ENCODE data around the gene NRROS. TPM values are rescaled to one million over a fixed set of nuclear protein-coding genes. Genes with fewer than 3 reads are reported as not detected.

NRROS gene
- total RNA-seq, 4 donors from 2014 or later: 8.6 to 16.4 (median 12.7) TPM

DNA sequence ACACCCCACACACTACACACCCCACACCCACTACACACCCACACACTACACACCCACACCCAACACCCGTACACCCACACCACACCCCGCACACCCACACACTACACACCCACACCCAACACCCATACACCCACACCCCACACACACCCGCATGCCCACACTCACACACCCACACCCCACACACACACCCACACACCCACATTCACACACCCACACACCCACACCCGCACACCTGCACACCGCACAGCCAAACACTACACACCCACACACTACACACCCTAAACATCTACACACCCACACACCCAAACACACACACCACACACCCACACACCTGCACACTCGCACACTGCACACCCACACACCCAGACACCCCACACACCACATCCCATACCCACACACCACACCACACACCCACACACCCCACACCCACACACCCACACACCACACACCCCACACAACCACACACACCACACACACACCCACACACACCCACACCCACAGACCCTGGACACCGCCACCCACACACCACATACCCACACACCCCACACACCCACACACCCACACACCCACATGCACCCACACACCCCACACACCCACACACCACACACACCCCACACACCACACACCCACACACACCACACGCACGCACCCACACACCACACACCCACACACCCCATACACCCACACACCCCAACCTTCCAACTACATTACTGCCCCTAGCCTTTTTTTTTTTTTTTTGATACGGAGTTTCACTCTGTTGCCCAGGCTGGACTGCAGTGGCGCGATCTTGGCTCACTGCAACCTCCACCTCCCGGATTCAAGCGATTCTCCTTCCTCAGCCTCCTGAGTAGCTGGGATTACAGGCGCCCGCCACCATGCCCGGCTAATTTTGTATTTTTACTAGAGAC lies 55.7 kb downstream of the NRROS start:
- no peak overlapping the region for H3K27ac ChIP-seq
- no peaks in the 10 kb centered on the region for H3K4me1 ChIP-seq
- no peaks in the 10 kb centered on the region for H3K9me3 ChIP-seq
- no peak overlapping the region for H3K4me3 ChIP-seq
- H3K36me3 ChIP-seq: no peaks in the 10 kb centered on the region
- WGBS, 2 donors: 90% methylated on average over 17 of the region's 17 CpGs
- DNase-seq (ENCODE audit: low spot score in 2 of 2): no peak
- H3K27me3 ChIP-seq: no peaks in the 10 kb centered on the region
- no peak for TF ChIP-seq EP300 (IDR thresholded peaks at IDR 0.05)
- TF ChIP-seq, protein P1, sequence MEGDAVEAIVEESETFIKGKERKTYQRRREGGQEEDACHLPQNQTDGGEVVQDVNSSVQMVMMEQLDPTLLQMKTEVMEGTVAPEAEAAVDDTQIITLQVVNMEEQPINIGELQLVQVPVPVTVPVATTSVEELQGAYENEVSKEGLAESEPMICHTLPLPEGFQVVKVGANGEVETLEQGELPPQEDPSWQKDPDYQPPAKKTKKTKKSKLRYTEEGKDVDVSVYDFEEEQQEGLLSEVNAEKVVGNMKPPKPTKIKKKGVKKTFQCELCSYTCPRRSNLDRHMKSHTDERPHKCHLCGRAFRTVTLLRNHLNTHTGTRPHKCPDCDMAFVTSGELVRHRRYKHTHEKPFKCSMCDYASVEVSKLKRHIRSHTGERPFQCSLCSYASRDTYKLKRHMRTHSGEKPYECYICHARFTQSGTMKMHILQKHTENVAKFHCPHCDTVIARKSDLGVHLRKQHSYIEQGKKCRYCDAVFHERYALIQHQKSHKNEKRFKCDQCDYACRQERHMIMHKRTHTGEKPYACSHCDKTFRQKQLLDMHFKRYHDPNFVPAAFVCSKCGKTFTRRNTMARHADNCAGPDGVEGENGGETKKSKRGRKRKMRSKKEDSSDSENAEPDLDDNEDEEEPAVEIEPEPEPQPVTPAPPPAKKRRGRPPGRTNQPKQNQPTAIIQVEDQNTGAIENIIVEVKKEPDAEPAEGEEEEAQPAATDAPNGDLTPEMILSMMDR (IDR thresholded peaks at IDR 0.05): no peak
- TF ChIP-seq POLR2A (IDR thresholded peaks at IDR 0.05): no peak

GRCh38 chr3:196695849-196696226 lies 56.3 kb downstream of the NRROS start:
- WGBS, 2 donors: 63 to 81% methylated on average over 5 of the region's 5 CpGs
- no peaks in the 10 kb centered on the region for H3K36me3 ChIP-seq

GRCh38 chr3:196697270-196697669 lies 57.8 kb downstream of the NRROS start:
- Histone ChIP-seq H3K4me1 (no peaks in the 10 kb centered on the region), H3K9me3 (no peaks in the 10 kb centered on the region), H3K36me3 (no peaks in the 10 kb centered on the region), H3K27ac (no peak overlapping the region), H3K4me3 (no peak overlapping the region), H3K27me3 (no peaks in the 10 kb centered on the region)
- TF ChIP-seq POLR2A (IDR thresholded peaks at IDR 0.05): no peak
- TF ChIP-seq, protein P1 (IDR thresholded peaks at IDR 0.05): no peak
- no peak for TF ChIP-seq EP300 (IDR thresholded peaks at IDR 0.05)
- WGBS, 2 donors: 82 to 83% methylated on average over 5 of the region's 5 CpGs
- DNase-seq (ENCODE audit: low spot score in 2 of 2): no peak

More at GRCh38 chr3:196695849-196696226, 56.3 kb downstream of the NRROS start:
- H3K4me3 ChIP-seq: no peak overlapping the region
- H3K4me1 ChIP-seq: no peaks in the 10 kb centered on the region
- DNase-seq (ENCODE audit: low spot score in 2 of 2): no peak
- no peaks in the 10 kb centered on the region for H3K27me3 ChIP-seq
- TF ChIP-seq, protein P1 (IDR thresholded peaks at IDR 0.05): no peak
- TF ChIP-seq POLR2A (IDR thresholded peaks at IDR 0.05): no peak
- H3K9me3 ChIP-seq: no peaks in the 10 kb centered on the region
- no peak overlapping the region for H3K27ac ChIP-seq

DNA sequence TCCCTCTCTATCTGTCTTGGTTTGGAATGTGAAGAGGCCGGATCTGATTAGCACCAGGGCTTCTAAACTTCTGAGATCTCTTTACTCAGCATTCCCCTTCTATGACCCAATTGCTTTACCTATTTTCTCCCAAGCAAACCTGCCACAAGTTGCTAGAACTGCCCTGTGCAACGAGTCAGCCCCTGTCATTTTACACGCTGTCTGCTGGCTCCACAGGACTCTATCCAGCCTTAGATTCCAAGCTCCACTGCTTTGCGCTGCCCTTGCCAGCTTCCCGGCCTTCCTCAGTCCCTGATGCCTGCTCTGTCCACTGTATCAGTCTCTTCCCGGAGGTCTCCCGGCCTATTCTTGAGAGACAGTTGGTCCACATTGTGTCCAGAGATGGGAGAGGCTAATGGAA lies 60.3 kb downstream of the NRROS start:
- Histone ChIP-seq H3K4me1 (no peaks in the 10 kb centered on the region), H3K4me3 (no peak overlapping the region), H3K9me3 (no peaks in the 10 kb centered on the region), H3K36me3 (no peaks in the 10 kb centered on the region), H3K27ac (no peak overlapping the region), H3K27me3 (no peaks in the 10 kb centered on the region)
- DNase-seq (ENCODE audit: low spot score in 2 of 2): no peak
- TF ChIP-seq POLR2A (IDR thresholded peaks at IDR 0.05) (no peak), EP300 (IDR thresholded peaks at IDR 0.05) (no peak)
- TF ChIP-seq, protein P1 (IDR thresholded peaks at IDR 0.05): no peak
- WGBS, 2 donors: 79 to 86% methylated on average over 7 of the region's 7 CpGs

DNA sequence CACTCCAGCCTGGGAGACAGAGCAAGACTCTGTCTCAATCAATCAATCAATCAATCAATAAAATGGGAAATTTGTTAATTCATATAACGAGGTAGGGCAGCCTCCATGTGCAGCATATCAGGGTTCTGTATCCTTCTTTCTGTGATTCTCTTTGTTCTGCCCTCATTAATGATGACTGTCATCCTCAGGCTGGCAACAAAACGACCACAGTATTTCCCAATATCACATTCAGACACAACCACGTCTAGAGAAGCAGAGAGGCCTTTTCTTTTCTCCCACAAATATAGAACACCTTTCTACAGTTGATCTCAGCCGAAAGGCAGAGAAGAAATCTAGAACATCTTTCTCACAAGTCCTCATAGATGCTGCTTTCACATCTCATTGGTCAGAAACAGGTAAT lies 61.3 kb downstream of the NRROS start:
- H3K9me3 ChIP-seq: no peaks in the 10 kb centered on the region
- no peak overlapping the region for H3K27ac ChIP-seq
- H3K27me3 ChIP-seq: no peaks in the 10 kb centered on the region
- no peak overlapping the region for H3K4me3 ChIP-seq
- H3K4me1 ChIP-seq: no peaks in the 10 kb centered on the region
- TF ChIP-seq EP300 (IDR thresholded peaks at IDR 0.05) (no peak), POLR2A (IDR thresholded peaks at IDR 0.05) (no peak)
- TF ChIP-seq, protein P1 (IDR thresholded peaks at IDR 0.05): no peak
- DNase-seq (ENCODE audit: low spot score in 2 of 2): no peak
- 68 to 75% methylated on average over 4 of the region's 4 CpGs for WGBS, 2 donors
- H3K36me3 ChIP-seq: no peaks in the 10 kb centered on the region

Data from tibial nerve (tissue), 4 donors.